ENCODE results near the gene RITA1. TPM values are rescaled to one million over a fixed set of nuclear protein-coding genes. Genes with fewer than 3 reads are reported as not detected.

Gene RITA1
- total and polyA plus RNA-seq, 2 donors (not counting 3 experiments of a cell fraction or from before 2014, with no cell fraction given): 20.7 to 21.3 TPM

DNA sequence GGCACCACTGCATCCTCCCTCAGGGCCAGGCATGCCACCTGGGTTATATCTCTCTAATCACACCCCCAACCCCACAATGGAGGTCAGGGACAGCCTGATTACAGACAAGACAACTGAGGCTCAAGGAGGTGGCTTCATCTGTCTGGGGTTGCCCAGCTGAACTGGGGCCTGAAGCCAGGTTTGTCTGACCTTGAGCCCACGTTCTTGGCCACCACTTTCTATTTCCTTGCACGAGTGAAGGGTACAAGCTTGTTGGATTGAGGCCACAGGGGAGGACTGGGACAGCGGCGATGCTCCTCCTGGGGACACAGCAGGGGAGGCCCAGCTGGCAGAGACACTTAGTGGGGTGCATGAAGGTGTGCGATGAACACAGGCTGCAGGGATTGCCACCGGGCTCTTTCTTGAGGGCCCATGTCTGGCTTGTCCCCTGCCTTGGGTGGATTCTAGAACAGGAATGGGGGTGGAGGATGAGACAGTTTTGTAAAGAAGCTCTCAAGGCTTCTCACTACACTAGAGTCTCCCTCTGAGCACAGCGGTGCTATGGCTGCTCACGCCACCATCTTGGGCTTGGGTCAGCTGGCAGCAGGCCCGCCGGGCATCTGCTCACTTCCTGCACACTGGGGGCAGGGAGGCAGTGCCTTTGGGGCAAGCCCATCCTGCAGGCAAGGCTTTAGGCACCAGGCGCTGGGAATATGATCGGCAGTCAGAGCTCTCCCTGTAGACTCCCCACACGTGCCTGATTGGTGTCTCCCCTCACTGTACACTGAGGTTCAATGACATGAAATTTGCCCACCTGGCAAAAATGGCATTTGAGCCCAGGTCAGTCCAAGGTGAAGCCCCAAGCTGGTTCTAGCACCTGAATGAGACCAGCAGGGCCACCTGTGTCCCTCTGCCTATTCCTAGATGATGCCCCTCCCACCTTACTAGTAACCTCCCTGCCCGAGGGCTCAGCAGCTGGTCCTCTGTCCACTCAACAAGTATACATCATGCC lies 16.0 kb downstream of the RITA1 start:
- Histone ChIP-seq H3K9ac (replicated peaks; ENCODE audit: extremely low read depth, insufficient read depth, low read length) (no peak overlapping the region), H3K4me3 (replicated peaks in 1 of 3; ENCODE audit: insufficient read depth in 1 of 3, low read depth in 1 of 3, low read length in 3 of 3) (no peak overlapping the region), H3K4me2 (ENCODE audit: insufficient read depth, low read length) (no peak overlapping the region), H3K79me2 (ENCODE audit: control insufficient read depth, insufficient read depth, low read length) (no peaks in the 10 kb centered on the region), H3K4me1 (ENCODE audit: control insufficient read depth, extremely low read depth, insufficient read depth, low read length) (no peaks in the 10 kb centered on the region), H2AFZ (ENCODE audit: low read depth, low read length) (no peak overlapping the region), H3K27me3 (ENCODE audit: control insufficient read depth in 2 of 2, insufficient read depth in 2 of 2, low read length in 2 of 2) (no peaks in the 10 kb centered on the region), H4K20me1 (replicated peaks; ENCODE audit: control insufficient read depth, extremely low read depth, insufficient read depth, low read length) (no peaks in the 10 kb centered on the region), H3K9me3 (replicated peaks; ENCODE audit: control insufficient read depth, insufficient read depth, low read length) (no peaks in the 10 kb centered on the region), H3K9me1 (replicated peaks; ENCODE audit: control insufficient read depth, extremely low read depth, insufficient read depth, low read length) (no peaks in the 10 kb centered on the region), H3K36me3 (ENCODE audit: control insufficient read depth in 2 of 2, extremely low read depth in 1 of 2, insufficient read depth in 2 of 2, low read length in 2 of 2) (no peaks in the 10 kb centered on the region), H3K27ac (ENCODE audit: insufficient read depth, low read depth, low read length) (no peak overlapping the region)
- FAIRE-seq: no peak
- no TSS peak for BruUV-seq (replicated peaks)
- dilution Hi-C loops (cut with MboI; ENCODE audit: extremely low pct_ligation_motif_present, low sequenced_read_pairs) (no loop called here), intact Hi-C loops (cut with micrococcal nuclease) (no loop called here)
- TF ChIP-seq GATA2 (IDR thresholded peaks at IDR 0.05; ENCODE audit: insufficient read depth, insufficient read length, low read depth, low read length) (no peak), EZH2 (IDR thresholded peaks at IDR 0.05; ENCODE audit: borderline replicate concordance, low read depth, low read length, severe bottlenecking) (no peak), POLR2A (IDR thresholded peaks at IDR 0.05; ENCODE audit: low read depth, low read length) (no peak), FOS (IDR thresholded peaks at IDR 0.05; ENCODE audit: borderline replicate concordance, insufficient read depth, low read length) (no peak), MYC (IDR thresholded peaks at IDR 0.05; ENCODE audit: low read depth, low read length) (no peak), POLR2AphosphoS5 (IDR thresholded peaks at IDR 0.05; ENCODE audit: insufficient read depth, low read depth, low read length) (no peak), JUN (IDR thresholded peaks at IDR 0.05; ENCODE audit: borderline replicate concordance, insufficient read depth, insufficient read length, low read depth) (no peak)
- TF ChIP-seq, protein P1, sequence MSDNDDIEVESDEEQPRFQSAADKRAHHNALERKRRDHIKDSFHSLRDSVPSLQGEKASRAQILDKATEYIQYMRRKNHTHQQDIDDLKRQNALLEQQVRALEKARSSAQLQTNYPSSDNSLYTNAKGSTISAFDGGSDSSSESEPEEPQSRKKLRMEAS (IDR thresholded peaks at IDR 0.05; ENCODE audit: insufficient read depth, insufficient read length): no peak
- TF ChIP-seq, protein P2, sequence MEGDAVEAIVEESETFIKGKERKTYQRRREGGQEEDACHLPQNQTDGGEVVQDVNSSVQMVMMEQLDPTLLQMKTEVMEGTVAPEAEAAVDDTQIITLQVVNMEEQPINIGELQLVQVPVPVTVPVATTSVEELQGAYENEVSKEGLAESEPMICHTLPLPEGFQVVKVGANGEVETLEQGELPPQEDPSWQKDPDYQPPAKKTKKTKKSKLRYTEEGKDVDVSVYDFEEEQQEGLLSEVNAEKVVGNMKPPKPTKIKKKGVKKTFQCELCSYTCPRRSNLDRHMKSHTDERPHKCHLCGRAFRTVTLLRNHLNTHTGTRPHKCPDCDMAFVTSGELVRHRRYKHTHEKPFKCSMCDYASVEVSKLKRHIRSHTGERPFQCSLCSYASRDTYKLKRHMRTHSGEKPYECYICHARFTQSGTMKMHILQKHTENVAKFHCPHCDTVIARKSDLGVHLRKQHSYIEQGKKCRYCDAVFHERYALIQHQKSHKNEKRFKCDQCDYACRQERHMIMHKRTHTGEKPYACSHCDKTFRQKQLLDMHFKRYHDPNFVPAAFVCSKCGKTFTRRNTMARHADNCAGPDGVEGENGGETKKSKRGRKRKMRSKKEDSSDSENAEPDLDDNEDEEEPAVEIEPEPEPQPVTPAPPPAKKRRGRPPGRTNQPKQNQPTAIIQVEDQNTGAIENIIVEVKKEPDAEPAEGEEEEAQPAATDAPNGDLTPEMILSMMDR (IDR thresholded peaks at IDR 0.05; ENCODE audit: extremely low read depth in 1 of 2, insufficient read depth in 1 of 2, low read depth in 1 of 2, low read length in 2 of 2): no peak
- ChIA-PET POLR2A (no interaction called here), CTCF (no interaction called here)
- no peak for DNase-seq (ENCODE audit: low read depth, low spot score)
